Tibial nerve (tissue), 4 donors: Measurements from ENCODE around the gene EFHD1. TPM values are rescaled to one million over a fixed set of nuclear protein-coding genes. Genes with fewer than 3 reads are reported as not detected.
"Not testable (repeated sequence)": the region's sequence is repeated elsewhere in the genome, so short reads cannot be mapped to it uniquely, and the experiment has no call there.

Source experiments
- DNase-seq, 2 donors: peaks; one replicate each; pipeline ENCODE4 v3.0.0-alpha.2; 2019; ENCODE audit warnings: low spot score in 2 of 2
- H3K27ac ChIP-seq, 4 donors: fragments of 200-600 bp; sonication (generic) in 3 of 4; one replicate each; pipeline ENCODE4 v1.5.1; 2017 to 2019; ENCODE audit warnings: mild to moderate bottlenecking in 1 of 4
- H3K27me3 ChIP-seq, 2 donors: fragments of 200-600 bp; sonication (generic) in 1 of 2; one replicate each; pipeline versions ENCODE4 v1.5.1 to v1.6.0; 2017 to 2019
- H3K36me3 ChIP-seq, 3 donors: fragments of 200-600 bp; sonication (generic); one replicate each; pipeline ENCODE4 v1.5.1; 2018 to 2019
- H3K4me1 ChIP-seq, 4 donors: fragments of 200-600 bp; sonication (generic) in 3 of 4; one replicate each; pipeline ENCODE4 v1.5.1; 2017 to 2019
- H3K4me3 ChIP-seq, 4 donors: fragments of 200-600 bp; sonication (generic) in 3 of 4; one replicate each; pipeline ENCODE4 v1.5.1; 2017 to 2019; ENCODE audit warnings: mild to moderate bottlenecking in 1 of 4, moderate library complexity in 1 of 4
- H3K9me3 ChIP-seq, 4 donors: fragments of 200-600 bp; sonication (generic) in 3 of 4; one replicate each; pipeline ENCODE4 v1.5.1; 2017 to 2019
- CTCF ChIP-seq, 5 experiments: fragments of 200-600 bp in 3 of 5; fragments of 450-650 bp in 2 of 5; sonication (generic) in 3 of 5; IDR thresholded peaks; one replicate each; pipeline ENCODE4 v1.5.1; 2016 to 2019; ENCODE audit warnings: antibody characterized with exemption in 5 of 5, mild to moderate bottlenecking in 3 of 5, moderate library complexity in 2 of 5
- EP300 ChIP-seq, 2 donors: sonication (generic); formaldehyde crosslinking; IDR thresholded peaks; one replicate each; pipeline ENCODE4 v1.6.1; 2017; ENCODE audit warnings: antibody characterized with exemption in 2 of 2, mild to moderate bottlenecking in 1 of 2
- POLR2A ChIP-seq, 2 donors: fragments of 450-650 bp; IDR thresholded peaks; one replicate each; pipeline ENCODE4 v1.6.1; 2017; ENCODE audit warnings: antibody characterized with exemption in 2 of 2, mild to moderate bottlenecking in 2 of 2, moderate library complexity in 2 of 2
- WGBS, 2 donors: methylation state at CpG; one replicate each; pipeline ENCODE4 v1.1.5; 2018; 5-methylcytosine and 5-hydroxymethylcytosine counted together
- total RNA-seq, 4 donors: library from RNA; depleted of rRNA; stranded (reverse); fragments of >200 nt; gene quantifications; one replicate each; pipeline ENCODE4 v1.1.0, GENCODE V29; 2016

The EFHD1 gene
- total RNA-seq, 4 donors from 2014 or later = 29.1 to 48.7 (median 42.6) TPM

DNA sequence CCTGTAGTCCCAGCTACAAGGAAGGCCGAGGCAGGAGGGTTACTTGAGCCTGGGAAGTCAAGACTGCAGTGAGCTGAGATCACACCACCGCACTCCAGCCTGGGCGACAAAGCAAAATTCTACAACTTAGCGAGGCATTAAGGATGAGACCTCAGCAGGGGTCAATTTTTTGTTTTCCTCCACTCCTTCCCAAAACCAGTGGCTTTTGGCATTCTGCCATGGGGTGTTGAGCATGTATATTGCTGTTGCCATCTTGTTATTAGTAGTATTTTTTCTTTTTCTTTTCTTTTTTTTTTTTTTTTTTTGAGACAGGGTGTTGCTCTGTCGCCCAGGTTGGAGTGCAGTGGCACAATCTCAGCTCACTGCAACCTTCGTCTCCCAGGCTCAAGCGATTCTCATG is 54.8 kb downstream of the EFHD1 start:
- H3K4me3 ChIP-seq = no peak overlapping the region
- no peak overlapping the region for H3K27ac ChIP-seq
- TF ChIP-seq POLR2A (IDR thresholded peaks at IDR 0.05) (no peak), CTCF (IDR thresholded peaks at IDR 0.05) (no peak), EP300 (IDR thresholded peaks at IDR 0.05) (no peak)
- no peaks in the 10 kb centered on the region for H3K36me3 ChIP-seq
- no peaks in the 10 kb centered on the region for H3K4me1 ChIP-seq
- peaks cover 0 to 4% (median 0%) of the 10 kb centered on the region in 4 donors for H3K9me3 ChIP-seq
- 86 to 87% methylated on average over 7 of the region's 7 CpGs for WGBS, 2 donors
- no peaks in the 10 kb centered on the region for H3K27me3 ChIP-seq
- DNase-seq = peak in 1 of 2 donors; percentile 22

- H3K36me3 ChIP-seq = no peaks in the 10 kb centered on the region
- no peak overlapping the region for H3K27ac ChIP-seq
- peaks cover 0 to 4% (median 0%) of the 10 kb centered on the region in 4 donors for H3K9me3 ChIP-seq
- H3K27me3 ChIP-seq = no peaks in the 10 kb centered on the region
- TF ChIP-seq POLR2A (IDR thresholded peaks at IDR 0.05) (no peak), EP300 (IDR thresholded peaks at IDR 0.05) (no peak), CTCF (IDR thresholded peaks at IDR 0.05) (no peak)
- H3K4me3 ChIP-seq = no peak overlapping the region
- no peak for DNase-seq
- no peaks in the 10 kb centered on the region for H3K4me1 ChIP-seq
- WGBS, 2 donors = 50 to 55% methylated on average over 3 of the region's 3 CpGs
These were observed 55.9 kb downstream of the EFHD1 start for GRCh38 chr2:232689152-232689910.

DNA sequence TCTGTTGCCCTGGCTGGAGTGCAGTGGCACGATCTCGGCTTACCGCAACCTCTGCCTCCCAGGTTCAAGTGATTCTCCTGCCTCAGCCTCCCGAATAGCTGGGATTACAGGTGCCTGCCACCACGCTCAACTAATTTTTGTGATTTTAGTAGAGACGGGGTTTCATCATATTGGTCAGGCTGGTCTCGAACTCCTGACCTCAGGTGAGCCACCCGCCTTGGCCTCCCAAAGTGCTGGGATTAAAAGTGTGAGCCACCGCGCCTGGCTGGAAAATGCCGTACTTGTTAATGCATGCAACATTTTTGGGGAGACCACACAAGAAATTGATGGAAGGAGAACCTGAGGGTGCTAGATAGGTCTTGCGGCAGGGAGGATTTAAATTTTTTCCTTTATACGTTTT is 57.7 kb downstream of the EFHD1 start:
- not testable (repeated sequence) for DNase-seq, H3K4me3 ChIP-seq, H3K4me1 ChIP-seq, H3K27me3 ChIP-seq, H3K36me3 ChIP-seq, H3K9me3 ChIP-seq, H3K27ac ChIP-seq
- 93 to 95% methylated on average over 13 of the region's 13 CpGs for WGBS, 2 donors

DNA sequence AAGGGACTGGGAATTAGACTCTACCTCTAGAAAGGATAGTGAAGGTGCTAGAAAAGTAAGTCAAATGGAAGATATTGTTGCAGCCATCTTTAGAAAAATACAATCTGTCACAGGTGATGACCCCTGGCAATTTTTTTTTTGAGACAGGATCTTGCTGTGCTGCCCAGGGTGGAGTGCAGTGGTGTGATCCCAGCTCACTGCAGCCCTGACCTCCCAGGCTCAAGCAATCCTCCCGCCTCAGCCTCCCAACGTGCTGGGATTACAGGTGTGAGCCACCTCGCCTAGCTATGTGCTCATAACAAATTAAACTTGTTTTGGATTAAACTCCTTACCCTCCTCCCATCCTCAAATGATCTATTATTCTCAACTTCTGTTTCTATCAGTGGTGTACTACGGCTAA is 59.9 kb downstream of the EFHD1 start:
- Histone ChIP-seq H3K4me1 (peaks cover 0 to 8% (median 4%) of the 10 kb centered on the region in 4 donors), H3K27me3 (no peaks in the 10 kb centered on the region), H3K9me3 (peaks cover 0 to 4% (median 0%) of the 10 kb centered on the region in 4 donors), H3K4me3 (no peak overlapping the region), H3K27ac (no peak overlapping the region), H3K36me3 (no peaks in the 10 kb centered on the region)
- WGBS, 2 donors = 84 to 90% methylated on average over 4 of the region's 4 CpGs
- DNase-seq = no peak
- TF ChIP-seq POLR2A (IDR thresholded peaks at IDR 0.05) (no peak), EP300 (IDR thresholded peaks at IDR 0.05) (no peak), CTCF (IDR thresholded peaks at IDR 0.05) (no peak)

GRCh38 chr2:232696609-232697058 is 63.2 kb downstream of the EFHD1 start:
- Histone ChIP-seq H3K4me3 (peak overlapping the region; percentile 83 to 94 (median 88)), H3K9me3 (no peaks in the 10 kb centered on the region), H3K36me3 (no peaks in the 10 kb centered on the region), H3K27me3 (no peaks in the 10 kb centered on the region), H3K27ac (peak overlapping the region; percentile 91 to 99 (median 95)), H3K4me1 (peaks cover 0 to 41% (median 25%) of the 10 kb centered on the region in 4 donors)
- TF ChIP-seq CTCF (IDR thresholded peaks at IDR 0.05) = no peak
- no peak for TF ChIP-seq EP300 (IDR thresholded peaks at IDR 0.05)
- TF ChIP-seq POLR2A (IDR thresholded peaks at IDR 0.05) = no peak
- no peak for DNase-seq
- WGBS, 2 donors = 42 to 46% methylated on average over 10 of the region's 10 CpGs
